Endothelial cell of umbilical vein (primary cell): ENCODE results near the gene AKT3. TPM values are rescaled to one million over a fixed set of nuclear protein-coding genes. Genes with fewer than 3 reads are reported as not detected.

ENCODE experiments used
- BruUV-seq: library from RNA; stranded (reverse); fragments of 400-500 nt; replicated peaks from 2 replicates; lab custom pipeline; 2021; lab: Mats Ljungman, UMichigan
- CTCF ChIA-PET: fragments of 300-600, 350-600 bp; sonication (Branson Sonifier 250); formaldehyde crosslinking; loops from one replicate; lab custom pipeline; 2021; ENCODE audit warnings: antibody characterized with exemption, inconsistent platforms; lab: Charles Lee
- POLR2A ChIA-PET: fragments of 300-600, 350-600 bp; sonication (Branson Sonifier 250); formaldehyde crosslinking; loops from one replicate; lab custom pipeline; 2021; ENCODE audit warnings: antibody characterized with exemption, inconsistent platforms; lab: Charles Lee
- DNase-seq: peaks from one replicate; pipeline ENCODE4 v3.0.0-alpha.2; 2011; ENCODE audit warnings: low read depth, low spot score
- FAIRE-seq: peaks from 2 replicates; lab custom pipeline; 2011; peaks lifted over from hg19 to GRCh38; lab: Jason Lieb, UNC
- H2AFZ ChIP-seq: 2 replicates; pipeline ENCODE4 v1.6.0; 2012; ENCODE audit warnings: low read depth, low read length, control low read depth, inconsistent platforms
- H3K27ac ChIP-seq: 2 replicates; pipeline ENCODE4 v1.5.1; 2011; ENCODE audit warnings: low read depth, mild to moderate bottlenecking, control low read depth, low read length, moderate library complexity; ENCODE audit not compliant: insufficient read depth
- H3K27me3 ChIP-seq, 2 experiments: 2 replicates each; pipeline versions ENCODE4 v1.6.0 to v1.6.1; 2011; ENCODE audit warnings: low read length in 2 of 2, mixed read lengths in 1 of 2; ENCODE audit not compliant: control insufficient read depth in 2 of 2, insufficient read depth in 2 of 2
- H3K36me3 ChIP-seq, 2 experiments: 2 replicates in 1 of 2; 3 replicates in 1 of 2; pipeline ENCODE4 v1.5.1; 2011; ENCODE audit warnings: low read length in 2 of 2, mild to moderate bottlenecking in 1 of 2, moderate library complexity in 1 of 2; ENCODE audit not compliant: control insufficient read depth in 2 of 2, insufficient read depth in 2 of 2; ENCODE audit errors: extremely low read depth in 1 of 2
- H3K4me1 ChIP-seq: 3 replicates; pipeline ENCODE4 v1.5.1; 2011; ENCODE audit warnings: mild to moderate bottlenecking, low read length; ENCODE audit not compliant: control insufficient read depth, insufficient read depth; ENCODE audit errors: extremely low read depth
- H3K4me2 ChIP-seq: 2 replicates; pipeline ENCODE4 v1.6.1; 2011; ENCODE audit warnings: low read length, control low read depth, mixed read lengths; ENCODE audit not compliant: insufficient read depth
- H3K4me3 ChIP-seq, 3 experiments: fragments of 200-600 bp in 1 of 3; sonication (generic), shearing (Covaris generic) in 1 of 3; replicated peaks in 1 of 3; 2 replicates each; pipeline ENCODE4 v1.5.1; 2011 to 2016; ENCODE audit warnings: control low read depth in 3 of 3, low read length in 3 of 3, mild to moderate bottlenecking in 2 of 3, inconsistent platforms in 1 of 3, low read depth in 1 of 3, moderate library complexity in 1 of 3; ENCODE audit not compliant: insufficient read depth in 1 of 3
- H3K79me2 ChIP-seq: 2 replicates; pipeline ENCODE4 v1.6.0; 2012; ENCODE audit warnings: low read length, inconsistent platforms; ENCODE audit not compliant: control insufficient read depth, insufficient read depth
- H3K9ac ChIP-seq: replicated peaks from 2 replicates; pipeline ENCODE3; 2011; ENCODE audit warnings: low read length, control low read depth; ENCODE audit not compliant: insufficient read depth; ENCODE audit errors: extremely low read depth
- H3K9me1 ChIP-seq: replicated peaks from 3 replicates; pipeline ENCODE4 v1.6.0; 2011; ENCODE audit warnings: mild to moderate bottlenecking, low read length; ENCODE audit not compliant: control insufficient read depth, insufficient read depth; ENCODE audit errors: extremely low read depth
- H3K9me3 ChIP-seq: replicated peaks from 2 replicates; pipeline ENCODE4 v1.5.1; 2012; ENCODE audit warnings: low read length, inconsistent platforms; ENCODE audit not compliant: control insufficient read depth, insufficient read depth
- H4K20me1 ChIP-seq: replicated peaks from 2 replicates; pipeline ENCODE3; 2011; ENCODE audit warnings: mild to moderate bottlenecking, low read length; ENCODE audit not compliant: control insufficient read depth, insufficient read depth; ENCODE audit errors: extremely low read depth
- CTCF ChIP-seq, 2 donors: IDR thresholded peaks; 1 replicate in 1 of 2; 2 replicates in 1 of 2; pipeline ENCODE4 v1.5.1; 2011; ENCODE audit warnings: low read length in 2 of 2, mild to moderate bottlenecking in 2 of 2, moderate library complexity in 2 of 2, control low read depth in 1 of 2, inconsistent platforms in 1 of 2, low read depth in 1 of 2; ENCODE audit not compliant: insufficient read depth in 1 of 2; ENCODE audit errors: extremely low read depth in 1 of 2
- EZH2 ChIP-seq: IDR thresholded peaks from 2 replicates; pipeline ENCODE4 v1.6.1; 2012; ENCODE audit warnings: borderline replicate concordance, low read depth, mild to moderate bottlenecking, moderate library complexity, low read length, inconsistent platforms; ENCODE audit not compliant: severe bottlenecking
- FOS ChIP-seq: IDR thresholded peaks from 2 replicates; pipeline ENCODE4 v1.6.1; 2011; ENCODE audit warnings: mild to moderate bottlenecking, low read length, moderate library complexity, borderline replicate concordance; ENCODE audit not compliant: insufficient read depth
- GATA2 ChIP-seq: IDR thresholded peaks from 2 replicates; pipeline ENCODE4 v1.7.0; 2011; ENCODE audit warnings: low read depth, mild to moderate bottlenecking, moderate library complexity, mixed read lengths, low read length; ENCODE audit not compliant: insufficient read length, insufficient read depth
- JUN ChIP-seq: IDR thresholded peaks from 2 replicates; pipeline ENCODE4 v1.6.1; 2011; ENCODE audit warnings: borderline replicate concordance, low read depth; ENCODE audit not compliant: insufficient read length, insufficient read depth
- MAX ChIP-seq: IDR thresholded peaks from 2 replicates; pipeline ENCODE4 v1.6.1; 2011; ENCODE audit not compliant: insufficient read depth, insufficient read length
- MYC ChIP-seq: IDR thresholded peaks from one replicate; pipeline ENCODE4 v1.6.1; 2011; ENCODE audit warnings: mild to moderate bottlenecking, low read depth, low read length
- POLR2A ChIP-seq: IDR thresholded peaks from 2 replicates; pipeline ENCODE4 v1.6.1; 2012; ENCODE audit warnings: low read depth, mild to moderate bottlenecking, control low read depth, low read length
- POLR2AphosphoS5 ChIP-seq: IDR thresholded peaks from 2 replicates; pipeline ENCODE4 v1.6.1; 2012; ENCODE audit warnings: low read depth, mild to moderate bottlenecking, control low read depth, low read length, moderate library complexity; ENCODE audit not compliant: insufficient read depth
- dilution Hi-C: fragments of 300-500 bp; cut with MboI; formaldehyde crosslinking; loops from one replicate; pipeline ENCODE4 v1.15.0; 2019; ENCODE audit warnings: low sequenced_read_pairs; ENCODE audit not compliant: extremely low pct_ligation_motif_present
- intact Hi-C: fragments of 100-400 bp; cut with micrococcal nuclease; formaldehyde crosslinking; loops from one replicate; pipeline ENCODE4 v1.10.0; 2022
- polyA plus RNA-seq, 4 experiments: library from polyadenylated mRNA; depleted of rRNA in 3 of 4; stranded (reverse) in 3 of 4; unstranded in 1 of 4; fragments of >200 nt; gene quantifications; 2 replicates each; pipeline versions ENCODE4 v1.2.1 to v1.2.3, GENCODE V29; 2011 to 2012; ENCODE audit warnings: missing spikeins in 1 of 4
- total RNA-seq: library from RNA; stranded (reverse); gene quantifications from 2 replicates; pipeline ENCODE4 v1.2.3, GENCODE V29; 2021

AKT3 gene
- total and polyA plus RNA-seq, 2 donors (not counting 3 experiments of a cell fraction or from before 2014, with no cell fraction given): 20.6 to 97.1 TPM

DNA sequence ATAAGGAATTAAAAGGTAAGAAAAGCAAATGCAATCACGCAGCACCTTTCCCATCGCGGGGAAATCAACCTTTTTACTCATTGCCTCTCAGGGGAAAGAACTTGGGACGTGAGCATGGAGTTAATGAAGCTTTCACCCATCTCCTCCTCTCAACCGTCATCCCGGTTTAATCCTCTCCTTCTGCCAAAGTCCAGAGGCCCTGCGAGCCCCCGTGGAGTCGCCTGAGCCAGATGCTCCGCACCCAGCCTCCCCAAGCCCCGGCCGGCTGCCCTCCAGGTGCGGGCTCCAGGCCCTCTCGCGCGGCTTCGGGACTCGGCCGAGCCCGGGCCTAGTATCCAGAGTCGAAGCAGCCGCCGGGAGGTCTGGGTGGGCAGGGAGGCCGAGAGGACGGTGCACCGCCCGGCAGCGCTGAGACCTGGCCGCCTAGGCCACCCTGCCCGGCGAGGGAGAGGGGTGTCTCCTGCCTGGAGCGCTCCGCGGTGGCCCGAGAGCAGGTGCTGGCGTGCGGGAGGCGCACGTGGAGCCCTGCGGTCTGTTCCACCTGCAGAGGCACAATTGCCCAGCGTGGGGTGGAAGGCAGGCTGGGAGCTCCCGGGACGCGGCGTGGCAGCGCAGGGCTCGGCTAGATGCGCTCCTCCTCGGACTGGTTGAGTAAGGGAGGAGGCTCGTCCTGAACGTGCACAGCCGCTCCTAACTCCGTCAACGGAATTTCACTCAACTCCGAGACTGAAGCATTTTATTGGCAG is 375.7 kb downstream of the AKT3 start:
- Histone ChIP-seq H3K27ac (no peak overlapping the region), H3K9ac (no peak overlapping the region), H3K27me3 (no peaks in the 10 kb centered on the region), H3K36me3 (no peaks in the 10 kb centered on the region), H3K4me1 (peaks cover 18% of the 10 kb centered on the region), H3K79me2 (no peaks in the 10 kb centered on the region), H3K9me1 (no peaks in the 10 kb centered on the region), H2AFZ (peak overlapping the region; percentile 14), H3K9me3 (no peaks in the 10 kb centered on the region), H4K20me1 (no peaks in the 10 kb centered on the region), H3K4me2 (no peak overlapping the region), H3K4me3 (no peak overlapping the region)
- BruUV-seq: no TSS peak
- DNase-seq (no peak), FAIRE-seq (no peak)
- ChIA-PET POLR2A (interaction anchor here (0.7 kb wide), 1 partner anchor 22 kb away, joined by 6 read pairs; no protein-coding TSS in a partner anchor), CTCF (interaction anchor here (0.6 kb wide), 1 partner anchor 1608 kb away, joined by 4 read pairs; no protein-coding TSS in a partner anchor)
- dilution Hi-C loops: no loop called here
- TF ChIP-seq MYC (no peak), POLR2A (no peak), GATA2 (no peak), EZH2 (no peak), JUN (no peak), MAX (no peak), POLR2AphosphoS5 (no peak), CTCF (IDR thresholded peaks at IDR 0.05; ENCODE audit: extremely low read depth in 1 of 2, insufficient read depth in 1 of 2, low read depth in 1 of 2, low read length in 2 of 2) (no peak), FOS (no peak)
- intact Hi-C loops: no loop called here
